GM19043 (cell line): ENCODE results near the gene PARD3.

ENCODE experiments used
- ATAC-seq: cut with Tn5 transposase; IDR thresholded peaks from one replicate; pipeline ENCODE4 v1.9.1; 2021; ENCODE audit warnings: low read depth; ENCODE audit not compliant: unreplicated experiment

The PARD3 gene

DNA sequence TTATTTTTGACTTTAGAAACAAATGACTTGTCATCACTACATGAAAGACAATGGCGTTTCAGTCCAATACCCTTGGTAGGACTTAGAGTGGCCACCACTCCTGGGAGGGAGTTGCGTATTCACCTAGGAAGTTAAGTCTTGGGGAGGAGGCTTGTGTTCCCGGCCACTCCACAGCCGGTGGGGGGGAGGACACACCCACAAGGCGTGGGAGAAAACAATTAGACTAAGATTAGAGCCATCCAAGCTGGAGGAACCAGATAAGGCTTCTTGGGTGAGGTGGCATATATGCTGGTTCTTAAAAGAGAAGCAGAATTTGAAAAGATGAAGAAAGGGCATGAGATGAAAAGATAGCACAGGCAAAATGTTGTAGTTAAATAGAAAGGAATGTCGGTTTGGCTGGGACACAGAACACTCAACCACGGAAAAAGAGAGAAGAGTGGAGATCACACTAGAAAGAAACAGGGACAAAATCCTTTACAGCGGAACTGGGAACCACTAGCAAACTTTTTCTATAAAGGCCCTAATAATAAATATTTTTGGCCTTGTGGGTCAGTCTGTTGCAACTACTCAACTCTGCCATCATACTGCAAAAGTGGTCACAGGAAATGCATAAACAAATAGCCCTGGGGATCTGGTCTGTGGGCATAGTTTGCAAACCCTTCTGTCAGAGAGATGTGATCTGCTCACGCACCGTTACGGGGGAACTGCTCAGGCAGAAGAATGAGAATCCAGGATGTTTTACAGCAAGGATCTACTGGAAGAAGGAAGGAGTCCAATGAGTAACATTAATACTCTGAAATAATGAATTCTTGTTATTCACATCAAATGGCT, 651.8 kb downstream of the PARD3 start:
- ATAC-seq: no peak

DNA sequence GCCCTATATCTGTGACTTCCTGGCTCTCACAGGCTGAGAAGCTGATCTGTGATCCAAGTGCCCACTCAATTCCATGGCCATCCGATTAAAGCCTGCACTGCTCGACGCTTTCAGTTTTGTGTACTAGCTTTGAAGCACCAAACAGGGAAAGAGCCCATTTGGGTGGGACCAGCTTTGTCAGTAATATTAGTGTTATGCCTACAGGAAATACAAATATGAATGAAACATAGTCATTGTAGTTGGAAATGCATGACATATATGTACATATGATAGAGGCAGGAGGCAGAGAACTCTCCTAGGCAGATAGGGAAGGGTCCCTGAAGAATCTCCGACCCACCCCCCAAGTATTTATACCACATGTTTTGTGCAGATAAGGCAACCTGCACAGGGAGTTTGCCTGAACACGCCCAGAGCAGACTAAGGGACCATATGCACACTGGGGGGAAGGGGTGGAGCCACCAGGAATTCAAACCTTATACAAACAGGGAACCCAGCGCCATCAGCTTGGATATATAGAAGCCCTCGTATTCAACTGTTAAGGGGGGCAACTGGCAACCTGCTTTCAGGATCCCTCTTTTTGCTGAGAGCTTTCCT, 653.2 kb downstream of the PARD3 start:
- ATAC-seq: no peak

- no peak for ATAC-seq
Observed at GRCh38 chr10:34160595-34160994, 654.5 kb downstream of the PARD3 start.

DNA sequence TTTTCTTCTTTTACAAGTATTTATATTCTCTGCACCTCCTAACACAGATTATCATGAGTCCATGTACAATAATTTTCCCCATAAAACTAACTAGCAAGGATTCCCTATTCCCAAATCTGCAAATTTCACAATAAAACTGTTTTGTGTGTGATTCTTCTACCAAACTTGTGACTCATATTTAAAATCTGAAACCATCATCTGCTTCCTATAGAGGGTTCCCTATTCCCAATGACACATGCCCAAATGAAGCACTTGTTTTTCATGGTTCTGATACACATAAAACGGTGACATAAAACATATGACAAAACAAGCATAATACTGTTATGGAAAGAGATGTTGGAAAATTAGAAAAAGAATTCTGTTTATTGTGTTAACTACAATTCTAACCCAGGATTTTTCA, 657.6 kb downstream of the PARD3 start:
- ATAC-seq: no peak

GRCh38 chr10:34156781-34157425, 658.2 kb downstream of the PARD3 start:
- no peak for ATAC-seq

DNA sequence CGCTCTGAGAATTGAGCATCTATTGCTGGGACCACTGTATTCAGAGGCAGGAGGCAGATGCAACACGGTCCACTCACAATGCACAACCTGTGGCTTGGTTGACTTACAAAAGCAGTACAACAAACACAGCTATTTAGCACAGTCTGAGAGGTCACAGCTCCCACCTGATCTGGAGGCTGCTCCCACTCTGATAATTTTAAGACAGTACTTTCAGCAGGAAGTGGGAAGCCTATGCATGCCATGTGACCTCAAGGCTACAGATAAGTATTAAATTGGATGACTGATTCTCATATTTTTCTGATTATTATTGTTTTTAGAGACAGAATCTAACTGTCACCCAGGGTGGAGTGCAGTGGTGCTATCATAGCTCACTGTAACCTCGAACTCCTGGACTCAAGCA, 659.3 kb downstream of the PARD3 start:
- no peak for ATAC-seq

DNA sequence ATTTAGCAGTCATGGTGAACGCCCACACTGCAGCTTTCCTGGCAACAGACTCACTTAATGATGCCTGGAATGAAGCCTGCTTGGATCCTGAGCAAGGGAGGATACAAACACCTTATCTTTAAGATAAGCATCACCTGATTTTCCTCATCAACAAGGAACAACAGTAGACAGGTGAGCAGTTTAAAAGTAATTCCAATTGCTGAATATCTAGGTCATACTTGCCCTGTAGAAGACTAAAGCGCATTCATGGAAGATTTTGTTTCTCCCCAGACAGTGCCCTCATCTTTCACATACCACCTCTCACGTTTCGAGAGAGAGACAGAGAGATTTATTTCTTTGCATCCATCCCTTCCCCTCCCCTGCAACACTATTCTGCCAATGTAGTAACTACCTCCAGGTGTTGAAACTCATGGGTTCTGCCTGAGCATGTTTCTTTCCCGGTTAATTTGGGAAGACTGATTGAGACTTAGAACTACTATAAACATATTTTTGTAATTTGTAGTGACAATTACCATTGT, 660.7 kb downstream of the PARD3 start:
- ATAC-seq: no peak

DNA sequence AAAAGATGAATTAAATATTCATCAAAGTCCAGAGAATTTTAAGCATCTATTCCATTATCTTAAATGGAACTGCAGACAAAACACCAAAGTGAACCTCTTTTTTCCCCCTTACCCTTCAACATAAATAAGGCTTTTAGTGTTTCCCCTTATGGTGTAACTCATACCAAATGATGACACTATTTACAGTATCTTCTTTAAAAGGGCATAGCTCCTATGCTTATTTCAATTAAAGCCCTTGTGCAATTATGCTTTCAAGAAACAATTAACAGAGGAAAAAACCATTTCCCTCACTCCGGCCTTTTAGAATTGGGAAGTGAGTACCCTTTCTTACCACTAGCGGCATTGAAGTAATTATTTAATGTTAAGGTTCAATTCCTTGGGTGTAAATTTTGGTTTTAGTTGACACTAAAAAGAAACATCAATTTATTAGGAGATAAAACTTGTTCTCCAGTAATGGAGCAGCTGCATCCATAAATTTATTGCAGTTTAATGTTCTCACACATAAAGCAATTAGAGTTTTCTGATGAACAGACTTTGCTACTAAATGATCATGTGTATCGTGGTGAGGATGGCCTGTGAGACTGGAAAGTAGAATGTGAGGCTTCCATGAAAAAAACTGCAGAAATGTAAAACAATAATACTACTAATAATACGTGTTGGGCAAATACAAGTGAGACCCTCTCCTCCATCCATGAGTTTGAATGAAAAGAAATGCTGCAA, 661.3 kb downstream of the PARD3 start:
- ATAC-seq: no peak

DNA sequence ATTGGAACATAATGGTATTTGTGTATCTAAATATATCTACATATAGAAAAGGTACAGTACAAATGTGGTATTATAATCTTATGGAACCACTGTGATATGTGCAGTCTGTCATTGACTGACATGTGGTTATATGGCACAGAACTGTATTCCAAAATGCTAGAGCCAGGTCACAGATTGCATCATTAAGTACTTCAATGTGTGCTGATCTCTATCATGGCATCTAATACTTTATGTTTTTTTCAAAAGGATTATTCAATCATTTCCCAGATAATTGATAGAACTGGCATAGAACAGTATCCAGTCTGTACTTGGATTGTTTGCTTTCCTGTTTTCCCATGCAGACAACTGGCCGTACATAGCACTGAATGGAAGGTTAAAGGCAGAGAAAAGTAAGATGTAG, 662.7 kb downstream of the PARD3 start:
- ATAC-seq: no peak

- no peak for ATAC-seq
Observed at GRCh38 chr10:34151931-34152330, 663.2 kb downstream of the PARD3 start.

- ATAC-seq: no peak
Observed at GRCh38 chr10:34151481-34151880, 663.6 kb downstream of the PARD3 start.

DNA sequence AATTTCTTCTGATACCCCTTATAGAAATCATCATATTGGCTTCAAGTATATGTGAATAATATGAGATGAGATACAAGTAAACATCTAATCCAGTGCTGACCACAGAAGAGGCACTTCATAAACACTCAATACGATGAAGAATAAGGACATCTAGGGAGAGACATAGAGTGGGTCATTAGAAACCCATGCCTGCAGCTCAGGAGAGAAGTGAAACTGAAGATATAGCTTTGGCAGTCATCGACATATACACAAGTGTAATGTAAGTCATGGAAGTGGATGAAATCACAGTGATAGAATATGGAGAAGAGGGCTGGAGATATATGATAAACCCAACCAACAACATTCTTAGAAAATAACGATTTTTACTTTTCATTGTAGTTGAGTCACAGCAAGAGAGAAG, 665.0 kb downstream of the PARD3 start:
- no peak for ATAC-seq

DNA sequence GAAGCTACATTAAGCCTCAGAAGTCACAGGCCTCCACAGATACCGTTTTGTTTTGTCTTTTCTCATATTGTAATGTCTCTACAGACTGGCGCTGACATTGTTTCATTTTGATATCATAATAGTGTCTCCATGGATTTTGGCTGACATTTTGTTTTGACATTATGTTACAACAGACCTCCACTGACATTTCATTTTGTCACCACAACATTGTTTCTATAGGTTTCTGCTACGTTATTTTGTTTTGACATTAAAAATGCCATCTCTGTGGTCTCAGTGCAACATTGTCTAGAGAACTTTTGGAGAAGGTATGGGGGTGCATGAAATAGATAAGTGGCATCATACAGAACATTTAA, 666.8 kb downstream of the PARD3 start:
- ATAC-seq: no peak

- ATAC-seq: no peak
Observed at GRCh38 chr10:34147641-34148304, 667.3 kb downstream of the PARD3 start.

GRCh38 chr10:34145715-34146114, 669.4 kb downstream of the PARD3 start:
- no peak for ATAC-seq

DNA sequence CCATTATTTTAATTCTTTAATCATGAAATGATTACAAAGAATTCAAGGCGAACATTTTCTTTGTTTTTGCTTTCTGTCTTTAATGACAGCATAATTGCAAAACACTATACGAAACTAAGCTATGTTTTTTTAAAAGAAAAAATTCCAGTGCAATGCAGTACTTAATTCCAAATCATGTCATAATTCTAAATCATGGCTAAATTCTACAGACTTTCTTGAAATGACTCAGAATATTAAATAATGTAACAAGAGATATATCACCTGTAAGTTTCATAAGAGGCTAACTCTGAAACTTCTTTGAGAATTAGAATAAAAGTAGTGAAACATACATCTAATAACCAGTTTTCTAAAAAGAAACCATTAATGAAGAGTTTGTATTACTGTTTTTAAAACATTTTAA, 671.6 kb downstream of the PARD3 start:
- ATAC-seq: no peak

- ATAC-seq: no peak
Observed at GRCh38 chr10:34141032-34141680, 673.9 kb downstream of the PARD3 start.

GRCh38 chr10:34139559-34139958, 675.5 kb downstream of the PARD3 start:
- ATAC-seq: no peak

- ATAC-seq: no peak
Observed at GRCh38 chr10:34137955-34138354, 677.1 kb downstream of the PARD3 start.

GRCh38 chr10:34137201-34137600, 677.9 kb downstream of the PARD3 start:
- no peak for ATAC-seq
